GM12872 (cell line): ENCODE data around the gene MUC21.
A peak's percentile ranks its signal among the peaks of the same experiment; 100 is the strongest.

Experiments
- CTCF ChIP-seq: IDR thresholded peaks from 3 replicates; pipeline ENCODE4 v1.5.1; 2011; ENCODE audit warnings: low read depth, mild to moderate bottlenecking, low read length, moderate library complexity; ENCODE audit not compliant: insufficient read depth

The MUC21 gene

GRCh38 chr6:30970946-30971345 is 12.6 kb upstream of the MUC21 start:
- no peak for TF ChIP-seq CTCF

- TF ChIP-seq CTCF = no peak
These were observed 10.7 kb upstream of the MUC21 start for GRCh38 chr6:30972816-30973215.

GRCh38 chr6:30974490-30975252 is 8.8 kb upstream of the MUC21 start:
- no peak for TF ChIP-seq CTCF

- no peak for TF ChIP-seq CTCF
These were observed 4.4 kb upstream of the MUC21 start for GRCh38 chr6:30979141-30979540.

GRCh38 chr6:30979690-30980089 is 3.8 kb upstream of the MUC21 start:
- no peak for TF ChIP-seq CTCF

- TF ChIP-seq CTCF = peak; percentile 27; the same call in 1 of the 3 replicates
These were observed 1.4 kb upstream of the MUC21 start for GRCh38 chr6:30981942-30982772.

GRCh38 chr6:30985490-30985889 is 2.0 kb downstream of the MUC21 start:
- no peak for TF ChIP-seq CTCF
